ENCODE measurements around the gene PTPRN2.

- no peak; the same call in 1 of the 2 replicates for TF ChIP-seq CTCF (IDR thresholded peaks at IDR 0.05)
- no peak for TF ChIP-seq POLR2AphosphoS5 (IDR thresholded peaks at IDR 0.05; ENCODE audit: low read depth, low read length)
- no peak for TF ChIP-seq SIN3A (IDR thresholded peaks at IDR 0.05; ENCODE audit: borderline replicate concordance, insufficient read depth, low read depth, low read length)
- no peak for TF ChIP-seq TCF7L2 (IDR thresholded peaks at IDR 0.05; ENCODE audit: low read depth, low read length)
These were observed 898.2 kb downstream of the PTPRN2 start for GRCh38 chr7:157689269-157690057.
